BLaER1 treated with 17β-estradiol and CSF1 and Interleukin-3, amounts not matched to agents 10 nM and 100 nM (cell line): Measurements from ENCODE around the gene CDC14B.
"Not testable (repeated sequence)": the region's sequence is repeated elsewhere in the genome, so short reads cannot be mapped to it uniquely, and the experiment has no call there.

Experiments used
- H3K27ac ChIP-seq, 11 experiments: shearing (Covaris generic); formaldehyde crosslinking; 2 replicates each; pipeline ENCODE4 v1.8.1; 2022
- H3K27me3 ChIP-seq, 11 experiments: shearing (Covaris generic); formaldehyde crosslinking; 2 replicates each; pipeline ENCODE4 v1.8.1; 2022
- H3K36me3 ChIP-seq, 11 experiments: shearing (Covaris generic); formaldehyde crosslinking; 2 replicates each; pipeline ENCODE4 v1.8.1; 2022
- H3K4me1 ChIP-seq, 10 experiments: shearing (Covaris generic); formaldehyde crosslinking; 2 replicates each; pipeline ENCODE4 v1.8.1; 2022
- H3K4me2 ChIP-seq, 11 experiments: shearing (Covaris generic); formaldehyde crosslinking; 2 replicates each; pipeline ENCODE4 v1.8.1; 2022
- H3K4me3 ChIP-seq, 10 experiments: shearing (Covaris generic); formaldehyde crosslinking; 2 replicates each; pipeline ENCODE4 v1.8.1; 2022
- H3K9ac ChIP-seq, 11 experiments: shearing (Covaris generic); formaldehyde crosslinking; 2 replicates each; pipeline ENCODE4 v1.8.1; 2022
- H3K9me3 ChIP-seq, 11 experiments: shearing (Covaris generic); formaldehyde crosslinking; replicated peaks in 1 of 11; 2 replicates each; pipeline ENCODE4 v1.8.1; 2022
- H4K20me1 ChIP-seq, 11 experiments: shearing (Covaris generic); formaldehyde crosslinking; 2 replicates each; pipeline ENCODE4 v1.8.1; 2022
- Cebpa-rat ChIP-seq, 11 experiments: shearing (Covaris generic); IDR thresholded peaks; 2 replicates each; pipeline ENCODE4 v1.8.1; 2022

CDC14B gene

GRCh38 chr9:96618209-96619123, 1.2 kb downstream of the CDC14B start:
- Histone ChIP-seq H3K36me3 (no peaks in the 10 kb centered on the region), H3K27ac (peak overlapping the region in 6 of 11 experiments; percentile 20 to 62 (median 51); a peak in 6 of 22 replicates), H3K4me3 (peak overlapping the region; percentile 65 to 75 (median 68)), H3K9me3 (peaks cover 0 to 14% (median 9%) of the 10 kb centered on the region in 11 experiments; a peak in 9 of 22 replicates), H3K27me3 (peaks cover 0 to 19% (median 15%) of the 10 kb centered on the region in 11 experiments; a peak in 19 of 22 replicates), H3K4me2 (peak overlapping the region; percentile 62 to 87 (median 80)), H3K9ac (peak overlapping the region; percentile 63 to 81 (median 77)), H4K20me1 (peaks cover 0 to 5% (median 0%) of the 10 kb centered on the region in 11 experiments; a peak in 1 of 22 replicates), H3K4me1 (peaks cover 9 to 23% (median 15%) of the 10 kb centered on the region in 10 experiments; a peak in 19 of 20 replicates)
- no peak for TF ChIP-seq Cebpa-rat (IDR thresholded peaks at IDR 0.05)

GRCh38 chr9:96617439-96618185, 2.0 kb downstream of the CDC14B start:
- H3K4me1 ChIP-seq = peaks cover 9 to 23% (median 15%) of the 10 kb centered on the region in 10 experiments; a peak in 19 of 20 replicates
- peak overlapping the region in 2 of 11 experiments; percentile 73 to 83; a peak in 2 of 22 replicates for H3K4me2 ChIP-seq
- TF ChIP-seq Cebpa-rat (IDR thresholded peaks at IDR 0.05) = no peak
- no peak overlapping the region for H3K9ac ChIP-seq
- H3K4me3 ChIP-seq = no peak overlapping the region
- no peaks in the 10 kb centered on the region for H3K36me3 ChIP-seq
- peaks cover 0 to 5% (median 0%) of the 10 kb centered on the region in 11 experiments; a peak in 1 of 22 replicates for H4K20me1 ChIP-seq
- H3K27me3 ChIP-seq = peaks cover 0 to 19% (median 15%) of the 10 kb centered on the region in 11 experiments; a peak in 19 of 22 replicates
- peaks cover 0 to 14% (median 9%) of the 10 kb centered on the region in 11 experiments; a peak in 9 of 22 replicates for H3K9me3 ChIP-seq
- H3K27ac ChIP-seq = no peak overlapping the region

- no peak for TF ChIP-seq Cebpa-rat (IDR thresholded peaks at IDR 0.05)
- Histone ChIP-seq H3K9me3 (peaks cover 0 to 14% (median 9%) of the 10 kb centered on the region in 11 experiments; a peak in 9 of 22 replicates), H3K36me3 (no peaks in the 10 kb centered on the region), H4K20me1 (peaks cover 0 to 5% (median 0%) of the 10 kb centered on the region in 11 experiments; a peak in 1 of 22 replicates), H3K27ac (no peak overlapping the region), H3K4me1 (peaks cover 9 to 22% (median 15%) of the 10 kb centered on the region in 10 experiments; a peak in 19 of 20 replicates), H3K27me3 (peaks cover 0 to 19% (median 15%) of the 10 kb centered on the region in 11 experiments; a peak in 19 of 22 replicates), H3K4me2 (0 out of 22 replicates have a peak overlapping the region, but pooled peaks of 1 of the 11 experiments have one; percentile 32), H3K4me3 (no peak overlapping the region), H3K9ac (no peak overlapping the region)
These were observed 2.7 kb downstream of the CDC14B start for GRCh38 chr9:96616817-96617438.

GRCh38 chr9:96615411-96615810, 4.2 kb downstream of the CDC14B start:
- Histone ChIP-seq H3K4me1 (peaks cover 0 to 10% (median under 1%) of the 10 kb centered on the region in 10 experiments; a peak in 6 of 20 replicates), H3K4me2 (no peak overlapping the region), H3K9ac (no peak overlapping the region), H4K20me1 (peaks cover 0 to 5% (median 0%) of the 10 kb centered on the region in 11 experiments; a peak in 1 of 22 replicates), H3K4me3 (no peak overlapping the region), H3K9me3 (peaks cover 0 to 14% (median 9%) of the 10 kb centered on the region in 11 experiments; a peak in 9 of 22 replicates), H3K36me3 (no peaks in the 10 kb centered on the region), H3K27ac (no peak overlapping the region), H3K27me3 (peaks cover 0 to 19% (median 15%) of the 10 kb centered on the region in 11 experiments; a peak in 19 of 22 replicates)
- TF ChIP-seq Cebpa-rat (IDR thresholded peaks at IDR 0.05) = no peak

GRCh38 chr9:96614664-96615063, 5.0 kb downstream of the CDC14B start:
- H3K9ac ChIP-seq, H3K4me3 ChIP-seq, H3K36me3 ChIP-seq, H4K20me1 ChIP-seq, H3K4me2 ChIP-seq, H3K27ac ChIP-seq, H3K4me1 ChIP-seq: not testable (repeated sequence)
- Histone ChIP-seq H3K9me3 (peaks cover 0 to 12% (median 9%) of the 10 kb centered on the region in 11 experiments; a peak in 9 of 22 replicates), H3K27me3 (peaks cover 0 to 19% (median 15%) of the 10 kb centered on the region in 11 experiments; a peak in 19 of 22 replicates)

GRCh38 chr9:96612966-96613589, 6.6 kb downstream of the CDC14B start:
- H4K20me1 ChIP-seq = peaks cover 0 to 4% (median 0%) of the 10 kb centered on the region in 11 experiments; a peak in 1 of 22 replicates
- H3K4me3 ChIP-seq = no peak overlapping the region
- no peaks in the 10 kb centered on the region for H3K9me3 ChIP-seq
- no peak overlapping the region for H3K9ac ChIP-seq
- peaks cover 0 to 10% (median 0%) of the 10 kb centered on the region in 10 experiments; a peak in 3 of 20 replicates for H3K4me1 ChIP-seq
- no peak overlapping the region for H3K4me2 ChIP-seq
- no peaks in the 10 kb centered on the region for H3K36me3 ChIP-seq
- H3K27me3 ChIP-seq = peaks cover 0 to 7% (median 4%) of the 10 kb centered on the region in 11 experiments; a peak in 14 of 22 replicates
- H3K27ac ChIP-seq = no peak overlapping the region
- no peak for TF ChIP-seq Cebpa-rat (IDR thresholded peaks at IDR 0.05)

GRCh38 chr9:96612105-96612965, 7.3 kb downstream of the CDC14B start:
- TF ChIP-seq Cebpa-rat (IDR thresholded peaks at IDR 0.05) = no peak
- Histone ChIP-seq H3K4me3 (no peak overlapping the region), H3K27me3 (no peaks in the 10 kb centered on the region), H3K27ac (no peak overlapping the region), H4K20me1 (no peaks in the 10 kb centered on the region), H3K9me3 (no peaks in the 10 kb centered on the region), H3K9ac (no peak overlapping the region), H3K4me2 (no peak overlapping the region), H3K4me1 (peaks cover 0 to 10% (median 0%) of the 10 kb centered on the region in 10 experiments; a peak in 3 of 20 replicates), H3K36me3 (no peaks in the 10 kb centered on the region)
